Effector memory CD8-positive, alpha-beta T cell (primary cell): ENCODE data around the gene FSTL5.

Source experiments
- ATAC-seq: fragments of 150-1000 bp; cut with Tn5 transposase; replicated peaks from 2 replicates; pipeline ENCODE4 v1.10.0; 2021; ENCODE audit warnings: mild to moderate bottlenecking, moderate library complexity
- DNase-seq, 3 experiments: peaks; one replicate each; pipeline ENCODE4 v3.0.0; 2021
- H3K27ac Mint-ChIP-seq, 2 donors: one replicate each; pipeline ENCODE4 v1.8.0; 2022; ENCODE audit warnings: mild to moderate bottlenecking in 2 of 2, mixed read lengths in 2 of 2, moderate library complexity in 2 of 2
- H3K27me3 Mint-ChIP-seq, 2 donors: one replicate each; pipeline ENCODE4 v1.8.0; 2022; ENCODE audit warnings: mixed read lengths in 2 of 2
- H3K36me3 Mint-ChIP-seq: one replicate; pipeline ENCODE4 v1.8.0; 2022; ENCODE audit warnings: mild to moderate bottlenecking, moderate library complexity, mixed read lengths; ENCODE audit not compliant: insufficient read depth
- H3K4me1 Mint-ChIP-seq, 2 donors: one replicate each; pipeline ENCODE4 v1.8.0; 2022; ENCODE audit warnings: low read depth in 2 of 2, mixed read lengths in 2 of 2
- H3K4me3 Mint-ChIP-seq, 2 donors: one replicate each; pipeline ENCODE4 v1.8.0; 2022; ENCODE audit warnings: mild to moderate bottlenecking in 2 of 2, mixed read lengths in 2 of 2, moderate library complexity in 2 of 2
- H3K9me3 Mint-ChIP-seq, 2 donors: one replicate each; pipeline ENCODE4 v1.8.0; 2022; ENCODE audit warnings: mixed read lengths in 2 of 2

Gene FSTL5

DNA sequence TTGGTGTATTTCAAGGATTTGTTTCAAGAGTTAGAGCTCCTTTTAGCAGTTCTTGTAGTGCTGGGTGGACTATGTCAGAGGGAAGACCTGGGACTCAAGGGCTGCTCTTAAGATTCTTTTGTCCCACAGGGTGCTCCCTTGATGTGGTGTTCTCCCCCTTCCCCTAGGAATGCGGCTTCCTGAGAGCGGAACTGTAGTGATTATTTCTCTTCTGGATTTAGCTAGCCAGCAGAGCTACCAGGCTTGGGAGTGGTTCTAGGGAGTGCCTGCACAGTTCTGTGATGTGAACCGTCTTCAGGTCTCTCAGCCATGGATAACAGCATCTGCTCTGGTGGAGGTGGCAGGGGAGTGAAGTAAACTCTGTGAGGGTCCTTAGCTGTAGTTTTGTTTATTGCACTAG is 336.8 kb downstream of the FSTL5 start:
- Mint-ChIP-seq H3K27ac (no peak overlapping the region), H3K36me3 (no peaks in the 10 kb centered on the region), H3K9me3 (no peaks in the 10 kb centered on the region), H3K4me1 (no peaks in the 10 kb centered on the region), H3K27me3 (no peaks in the 10 kb centered on the region), H3K4me3 (no peak overlapping the region)
- no peak for DNase-seq
- no peak for ATAC-seq

DNA sequence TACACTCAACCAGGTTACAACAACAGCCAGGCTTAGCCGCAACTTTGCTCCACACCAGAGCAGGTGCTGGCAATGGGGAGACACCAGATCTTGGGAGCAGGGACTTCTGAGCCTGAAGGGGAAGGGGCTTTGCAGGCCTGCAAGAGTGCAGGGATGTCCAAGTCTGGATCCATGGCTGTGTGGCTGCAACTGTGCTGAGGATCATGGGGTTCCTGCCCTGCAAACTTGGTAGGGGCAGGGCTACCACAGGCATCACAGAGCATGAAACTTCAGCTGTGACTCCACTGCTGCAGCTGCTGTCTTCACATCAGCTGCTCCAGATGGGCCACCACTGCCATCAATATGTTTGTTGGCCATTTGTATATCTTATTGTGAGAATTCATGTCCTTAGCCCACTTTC is 340.4 kb downstream of the FSTL5 start:
- H3K4me3 Mint-ChIP-seq: no peak overlapping the region
- ATAC-seq: no peak

GRCh38 chr4:161822174-161822573 is 341.6 kb downstream of the FSTL5 start:
- Mint-ChIP-seq H3K36me3 (no peaks in the 10 kb centered on the region), H3K9me3 (peaks cover 0 to 2% of the 10 kb centered on the region in 2 donors), H3K27me3 (no peaks in the 10 kb centered on the region), H3K4me3 (no peak overlapping the region), H3K4me1 (no peaks in the 10 kb centered on the region), H3K27ac (no peak overlapping the region)
- ATAC-seq: no peak
- no peak for DNase-seq

More for the DNA sequence above, 340.4 kb downstream of the FSTL5 start:
- no peaks in the 10 kb centered on the region for H3K36me3 Mint-ChIP-seq
- no peak for DNase-seq
- no peak overlapping the region for H3K27ac Mint-ChIP-seq
- no peaks in the 10 kb centered on the region for H3K4me1 Mint-ChIP-seq
- H3K9me3 Mint-ChIP-seq: peaks cover 0 to 2% of the 10 kb centered on the region in 2 donors
- H3K27me3 Mint-ChIP-seq: no peaks in the 10 kb centered on the region

DNA sequence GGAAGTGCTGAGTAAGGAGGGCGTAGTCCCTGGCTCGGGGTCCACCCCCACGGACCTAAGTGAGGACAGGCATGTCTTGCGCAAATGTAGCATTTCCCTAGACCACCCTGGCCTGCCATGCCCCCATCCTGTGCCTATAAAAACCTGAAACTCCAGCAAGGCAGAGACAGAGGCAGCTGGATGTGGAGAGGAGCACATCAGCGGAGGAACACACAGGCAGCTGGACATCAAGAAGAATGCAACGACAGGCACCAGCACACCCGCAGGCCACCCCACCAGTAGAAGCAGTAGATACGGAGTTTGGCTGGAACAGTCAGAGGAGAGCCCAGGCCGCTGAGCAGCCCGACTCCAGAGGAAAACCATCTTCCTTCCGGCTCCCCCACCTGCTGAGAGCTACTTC is 345.9 kb downstream of the FSTL5 start:
- H3K36me3 Mint-ChIP-seq: no peaks in the 10 kb centered on the region
- no peak overlapping the region for H3K4me3 Mint-ChIP-seq
- no peak overlapping the region for H3K27ac Mint-ChIP-seq
- H3K9me3 Mint-ChIP-seq: peaks cover 0 to 2% of the 10 kb centered on the region in 2 donors
- no peaks in the 10 kb centered on the region for H3K4me1 Mint-ChIP-seq
- no peak for ATAC-seq
- no peaks in the 10 kb centered on the region for H3K27me3 Mint-ChIP-seq
- no peak for DNase-seq

GRCh38 chr4:161816958-161817357 is 346.8 kb downstream of the FSTL5 start:
- no peaks in the 10 kb centered on the region for H3K27me3 Mint-ChIP-seq
- DNase-seq (no peak), ATAC-seq (no peak)
- no peaks in the 10 kb centered on the region for H3K36me3 Mint-ChIP-seq
- no peak overlapping the region for H3K4me3 Mint-ChIP-seq
- no peaks in the 10 kb centered on the region for H3K4me1 Mint-ChIP-seq
- H3K27ac Mint-ChIP-seq: no peak overlapping the region
- peaks cover 0 to 2% of the 10 kb centered on the region in 2 donors for H3K9me3 Mint-ChIP-seq

- no peaks in the 10 kb centered on the region for H3K27me3 Mint-ChIP-seq
- H3K36me3 Mint-ChIP-seq: no peaks in the 10 kb centered on the region
- DNase-seq (no peak), ATAC-seq (no peak)
- peaks cover 0 to 2% of the 10 kb centered on the region in 2 donors for H3K9me3 Mint-ChIP-seq
- H3K27ac Mint-ChIP-seq: no peak overlapping the region
- H3K4me1 Mint-ChIP-seq: no peaks in the 10 kb centered on the region
- H3K4me3 Mint-ChIP-seq: no peak overlapping the region
These were observed 348.0 kb downstream of the FSTL5 start for GRCh38 chr4:161815841-161816240.

GRCh38 chr4:161813889-161814288 is 349.9 kb downstream of the FSTL5 start:
- Mint-ChIP-seq H3K9me3 (no peaks in the 10 kb centered on the region), H3K36me3 (no peaks in the 10 kb centered on the region), H3K4me3 (no peak overlapping the region), H3K4me1 (no peaks in the 10 kb centered on the region), H3K27me3 (no peaks in the 10 kb centered on the region), H3K27ac (no peak overlapping the region)
- DNase-seq: no peak
- no peak for ATAC-seq

GRCh38 chr4:161813389-161813788 is 350.4 kb downstream of the FSTL5 start:
- Mint-ChIP-seq H3K4me1 (no peaks in the 10 kb centered on the region), H3K27ac (no peak overlapping the region), H3K4me3 (no peak overlapping the region), H3K36me3 (no peaks in the 10 kb centered on the region), H3K27me3 (no peaks in the 10 kb centered on the region), H3K9me3 (no peaks in the 10 kb centered on the region)
- ATAC-seq (no peak), DNase-seq (no peak)

DNA sequence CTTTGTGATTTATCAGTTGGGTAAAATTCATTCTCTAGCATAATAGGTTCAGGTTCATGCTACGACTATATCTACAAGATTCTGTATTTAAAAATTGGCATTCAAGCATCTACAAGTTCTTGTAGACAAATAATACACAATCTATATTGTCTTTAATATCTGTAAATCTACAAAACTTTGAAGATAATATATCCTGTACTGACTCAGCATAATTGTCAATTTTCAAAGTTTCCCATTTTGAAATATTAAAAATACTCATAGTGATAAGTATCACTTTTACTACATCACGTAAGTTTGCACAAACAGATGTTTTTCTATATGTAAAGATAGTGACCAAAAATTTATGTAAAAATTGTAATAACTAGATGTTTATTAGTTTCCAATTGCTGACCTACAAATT is 360.6 kb downstream of the FSTL5 start:
- H3K27ac Mint-ChIP-seq: no peak overlapping the region

DNA sequence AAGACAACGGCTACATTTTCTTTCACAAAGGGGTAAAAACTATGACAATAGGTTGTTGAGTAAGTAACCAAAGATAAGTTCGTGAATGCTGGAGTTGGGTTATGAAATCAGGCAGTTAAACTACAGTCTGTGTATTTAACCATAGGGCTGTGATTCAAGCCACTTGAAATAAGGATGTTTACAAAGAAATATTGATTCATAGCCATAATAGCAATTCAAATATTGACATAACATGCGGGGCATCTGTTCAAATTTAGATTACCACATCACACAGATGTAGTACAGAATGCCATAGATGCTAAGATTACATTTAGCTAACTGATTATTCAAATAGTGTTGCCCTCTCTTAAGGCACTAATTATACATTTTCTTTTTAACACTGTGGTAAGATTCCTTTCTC is 364.1 kb downstream of the FSTL5 start:
- no peak overlapping the region for H3K27ac Mint-ChIP-seq

More for the DNA sequence above, 360.6 kb downstream of the FSTL5 start:
- Mint-ChIP-seq H3K9me3 (peaks cover 3 to 12% of the 10 kb centered on the region in 2 donors), H3K36me3 (no peaks in the 10 kb centered on the region), H3K4me3 (no peak overlapping the region), H3K4me1 (no peaks in the 10 kb centered on the region), H3K27me3 (no peaks in the 10 kb centered on the region)
- DNase-seq: no peak
- no peak for ATAC-seq

GRCh38 chr4:161792991-161793390 is 370.8 kb downstream of the FSTL5 start:
- H3K27me3 Mint-ChIP-seq: no peaks in the 10 kb centered on the region
- DNase-seq (no peak), ATAC-seq (no peak)
- H3K27ac Mint-ChIP-seq: no peak overlapping the region
- no peaks in the 10 kb centered on the region for H3K36me3 Mint-ChIP-seq
- H3K9me3 Mint-ChIP-seq: peaks cover 0 to 4% of the 10 kb centered on the region in 2 donors
- H3K4me1 Mint-ChIP-seq: no peaks in the 10 kb centered on the region
- H3K4me3 Mint-ChIP-seq: no peak overlapping the region

More for the DNA sequence above, 364.1 kb downstream of the FSTL5 start:
- ATAC-seq (no peak), DNase-seq (no peak)
- no peaks in the 10 kb centered on the region for H3K4me1 Mint-ChIP-seq
- no peaks in the 10 kb centered on the region for H3K27me3 Mint-ChIP-seq
- no peaks in the 10 kb centered on the region for H3K36me3 Mint-ChIP-seq
- H3K9me3 Mint-ChIP-seq: peaks cover 0 to 2% of the 10 kb centered on the region in 2 donors
- H3K4me3 Mint-ChIP-seq: no peak overlapping the region

- H3K36me3 Mint-ChIP-seq: no peaks in the 10 kb centered on the region
- ATAC-seq (no peak), DNase-seq (no peak)
- no peaks in the 10 kb centered on the region for H3K4me1 Mint-ChIP-seq
- no peak overlapping the region for H3K27ac Mint-ChIP-seq
- H3K27me3 Mint-ChIP-seq: no peaks in the 10 kb centered on the region
- H3K9me3 Mint-ChIP-seq: peaks cover 0 to 6% of the 10 kb centered on the region in 2 donors
- H3K4me3 Mint-ChIP-seq: no peak overlapping the region
These were observed 371.8 kb downstream of the FSTL5 start for GRCh38 chr4:161791796-161792556.

GRCh38 chr4:161767116-161767515 is 396.7 kb downstream of the FSTL5 start:
- DNase-seq: no peak
- Mint-ChIP-seq H3K36me3 (no peaks in the 10 kb centered on the region), H3K9me3 (peaks cover 2 to 8% of the 10 kb centered on the region in 2 donors), H3K4me1 (no peaks in the 10 kb centered on the region), H3K27me3 (no peaks in the 10 kb centered on the region), H3K4me3 (no peak overlapping the region), H3K27ac (no peak overlapping the region)
- no peak for ATAC-seq

- no peaks in the 10 kb centered on the region for H3K27me3 Mint-ChIP-seq
- no peak overlapping the region for H3K4me3 Mint-ChIP-seq
- H3K4me1 Mint-ChIP-seq: no peaks in the 10 kb centered on the region
- H3K27ac Mint-ChIP-seq: no peak overlapping the region
- peaks cover 0 to 2% of the 10 kb centered on the region in 2 donors for H3K9me3 Mint-ChIP-seq
- no peaks in the 10 kb centered on the region for H3K36me3 Mint-ChIP-seq
- DNase-seq: no peak
- ATAC-seq: no peak
These were observed 401.0 kb downstream of the FSTL5 start for GRCh38 chr4:161762796-161763195.
